Measurements from ENCODE around the gene ETFA. TPM values are rescaled to one million over a fixed set of nuclear protein-coding genes. Genes with fewer than 3 reads are reported as not detected.

ETFA gene
- total and polyA plus RNA-seq, 9 of the 15 experiments (the other 6 are each of a cell fraction or from before 2014, with no cell fraction given): 130 to 543 (median 232) TPM

- TF ChIP-seq ZBTB11 (CRISPR knock-in tag; IDR thresholded peaks at IDR 0.05) (no peak), ZNF436 (CRISPR knock-in tag; IDR thresholded peaks at IDR 0.05) (no peak), NONO (IDR thresholded peaks at IDR 0.05; ENCODE audit: low read depth in 2 of 2, low read length in 1 of 2) (no peak), CUX1 (CRISPR knock-in tag; IDR thresholded peaks at IDR 0.05) (no peak), USF1 (CRISPR knock-in tag; IDR thresholded peaks at IDR 0.05) (no peak), CHCHD3 (CRISPR knock-in tag; IDR thresholded peaks at IDR 0.05) (no peak), TRIM24 (IDR thresholded peaks at IDR 0.05) (no peak), STAT5B (CRISPR knock-in tag; IDR thresholded peaks at IDR 0.05) (no peak), ZNF551 (CRISPR knock-in tag; IDR thresholded peaks at IDR 0.05) (no peak), L3MBTL2 (IDR thresholded peaks at IDR 0.05) (peak; percentile 6; the same call in 1 of the 2 replicates), ZNF668 (CRISPR knock-in tag; IDR thresholded peaks at IDR 0.05) (no peak), PCBP1 (IDR thresholded peaks at IDR 0.05; ENCODE audit: low read depth, low read length, poor library complexity, severe bottlenecking) (peak; percentile 33), E2F3 (CRISPR knock-in tag; IDR thresholded peaks at IDR 0.05) (no peak), NCOR1 (IDR thresholded peaks at IDR 0.05) (no peak), MEIS2 (IDR thresholded peaks at IDR 0.05; ENCODE audit: partially characterized antibody) (peak; percentile 20), HLTF (IDR thresholded peaks at IDR 0.05) (no peak)
Observed at GRCh38 chr15:76336254-76337058, 25.2 kb upstream of the ETFA start, which contains the start of gene ISL2 (continued).
